ENCODE data around the gene PARM1.
A peak's percentile ranks its signal among the peaks of the same experiment; 100 is the strongest.

The PARM1 gene

GRCh38 chr4:74931376-74931775 is 1.5 kb upstream of the PARM1 start:
- TF ChIP-seq, protein P1, sequence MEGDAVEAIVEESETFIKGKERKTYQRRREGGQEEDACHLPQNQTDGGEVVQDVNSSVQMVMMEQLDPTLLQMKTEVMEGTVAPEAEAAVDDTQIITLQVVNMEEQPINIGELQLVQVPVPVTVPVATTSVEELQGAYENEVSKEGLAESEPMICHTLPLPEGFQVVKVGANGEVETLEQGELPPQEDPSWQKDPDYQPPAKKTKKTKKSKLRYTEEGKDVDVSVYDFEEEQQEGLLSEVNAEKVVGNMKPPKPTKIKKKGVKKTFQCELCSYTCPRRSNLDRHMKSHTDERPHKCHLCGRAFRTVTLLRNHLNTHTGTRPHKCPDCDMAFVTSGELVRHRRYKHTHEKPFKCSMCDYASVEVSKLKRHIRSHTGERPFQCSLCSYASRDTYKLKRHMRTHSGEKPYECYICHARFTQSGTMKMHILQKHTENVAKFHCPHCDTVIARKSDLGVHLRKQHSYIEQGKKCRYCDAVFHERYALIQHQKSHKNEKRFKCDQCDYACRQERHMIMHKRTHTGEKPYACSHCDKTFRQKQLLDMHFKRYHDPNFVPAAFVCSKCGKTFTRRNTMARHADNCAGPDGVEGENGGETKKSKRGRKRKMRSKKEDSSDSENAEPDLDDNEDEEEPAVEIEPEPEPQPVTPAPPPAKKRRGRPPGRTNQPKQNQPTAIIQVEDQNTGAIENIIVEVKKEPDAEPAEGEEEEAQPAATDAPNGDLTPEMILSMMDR (conservative IDR thresholded peaks at IDR 0.05; ENCODE audit: low read depth, low read length), result no peak
- H3K4me2 ChIP-seq, result no peak overlapping the region
- H3K36me3 ChIP-seq (ENCODE audit: insufficient read depth), result no peaks in the 10 kb centered on the region
- no peak overlapping the region for H2AFZ ChIP-seq (ENCODE audit: low read depth)
- H3K27ac ChIP-seq, result no peak overlapping the region
- H3K4me1 ChIP-seq (ENCODE audit: low read depth, poor library complexity, severe bottlenecking), result peaks cover 33% of the 10 kb centered on the region
- H3K9ac ChIP-seq, result no peak overlapping the region
- no peaks in the 10 kb centered on the region for H3K27me3 ChIP-seq (ENCODE audit: insufficient read depth, low read depth)
- no peaks in the 10 kb centered on the region; the same call in 1 of the 2 replicates for H3K79me2 ChIP-seq (ENCODE audit: insufficient read depth, low read depth)
- no peaks in the 10 kb centered on the region for H4K20me1 ChIP-seq (ENCODE audit: insufficient read depth)
- H3K4me3 ChIP-seq (IDR thresholded peaks at IDR 0.05; ENCODE audit: insufficient read depth, low read depth, low read length), result no peak overlapping the region

DNA sequence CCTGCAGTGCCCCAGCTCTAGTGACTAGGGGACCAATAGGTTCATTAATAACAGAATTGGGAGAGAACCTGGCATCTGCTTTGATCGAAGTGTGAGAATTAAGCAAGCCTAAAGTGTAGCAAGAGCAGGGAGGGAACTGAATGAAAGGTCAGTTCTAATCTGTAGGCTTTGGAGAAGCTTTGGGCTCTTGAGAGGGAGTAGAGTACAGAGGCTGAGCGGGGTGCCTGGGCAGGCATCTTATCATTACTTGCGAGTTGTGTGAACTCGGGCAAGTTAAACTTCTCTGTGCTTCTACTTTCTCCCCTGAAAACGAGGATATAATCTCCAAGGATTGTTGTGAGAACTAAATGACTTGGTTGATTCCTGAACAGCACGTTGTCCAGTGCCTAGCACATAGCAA is 906 bp upstream of the PARM1 start:
- Histone ChIP-seq H3K4me3 (IDR thresholded peaks at IDR 0.05; ENCODE audit: insufficient read depth, low read depth, low read length) (no peak overlapping the region), H2AFZ (ENCODE audit: low read depth) (no peak overlapping the region), H3K4me2 (0 out of 2 replicates have a peak overlapping the region, but pooled peaks have one; percentile 9), H3K9ac (no peak overlapping the region), H4K20me1 (ENCODE audit: insufficient read depth) (no peaks in the 10 kb centered on the region), H3K79me2 (ENCODE audit: insufficient read depth, low read depth) (no peaks in the 10 kb centered on the region; the same call in 1 of the 2 replicates), H3K27me3 (ENCODE audit: insufficient read depth, low read depth) (no peaks in the 10 kb centered on the region), H3K4me1 (ENCODE audit: low read depth, poor library complexity, severe bottlenecking) (peaks cover 33% of the 10 kb centered on the region), H3K36me3 (ENCODE audit: insufficient read depth) (no peaks in the 10 kb centered on the region), H3K27ac (no peak overlapping the region)
- TF ChIP-seq, protein P1 (conservative IDR thresholded peaks at IDR 0.05; ENCODE audit: low read depth, low read length), result no peak

DNA sequence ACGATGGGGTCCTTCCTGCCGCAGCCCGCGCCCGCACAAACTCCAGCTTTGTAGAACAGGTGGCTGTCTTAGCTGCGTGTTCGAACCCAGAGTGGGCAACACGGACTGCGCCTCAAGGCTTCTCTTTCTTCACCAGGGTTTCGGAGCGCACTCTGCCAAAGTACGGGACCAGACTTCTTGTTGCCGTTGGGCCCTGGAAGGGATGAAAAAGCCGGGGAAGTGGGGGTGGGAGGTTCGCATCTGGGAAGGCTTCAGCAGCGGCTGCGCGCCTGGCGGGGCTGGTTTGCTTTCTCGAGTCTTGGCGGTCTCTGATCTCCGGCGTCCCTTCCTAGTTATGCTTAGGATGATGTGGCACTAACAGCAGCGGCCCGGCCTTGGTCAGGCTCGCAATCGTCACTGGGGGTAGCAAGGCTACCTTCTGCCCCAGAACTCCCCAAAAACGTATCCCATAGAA is 673 bp downstream of the PARM1 start:
- Histone ChIP-seq H2AFZ (ENCODE audit: low read depth) (peak overlapping the region; percentile 99), H4K20me1 (ENCODE audit: insufficient read depth) (no peaks in the 10 kb centered on the region), H3K79me2 (ENCODE audit: insufficient read depth, low read depth) (peaks cover 5% of the 10 kb centered on the region; the same call in 1 of the 2 replicates), H3K27me3 (ENCODE audit: insufficient read depth, low read depth) (no peaks in the 10 kb centered on the region), H3K4me3 (IDR thresholded peaks at IDR 0.05; ENCODE audit: insufficient read depth, low read depth, low read length) (peak overlapping the region; percentile 86), H3K36me3 (ENCODE audit: insufficient read depth) (no peaks in the 10 kb centered on the region), H3K9ac (peak overlapping the region; percentile 84), H3K4me1 (ENCODE audit: low read depth, poor library complexity, severe bottlenecking) (peaks cover 33% of the 10 kb centered on the region), H3K4me2 (peak overlapping the region; percentile 74), H3K27ac (peak overlapping the region; percentile 78)
- TF ChIP-seq, protein P1 (conservative IDR thresholded peaks at IDR 0.05; ENCODE audit: low read depth, low read length), result no peak

DNA sequence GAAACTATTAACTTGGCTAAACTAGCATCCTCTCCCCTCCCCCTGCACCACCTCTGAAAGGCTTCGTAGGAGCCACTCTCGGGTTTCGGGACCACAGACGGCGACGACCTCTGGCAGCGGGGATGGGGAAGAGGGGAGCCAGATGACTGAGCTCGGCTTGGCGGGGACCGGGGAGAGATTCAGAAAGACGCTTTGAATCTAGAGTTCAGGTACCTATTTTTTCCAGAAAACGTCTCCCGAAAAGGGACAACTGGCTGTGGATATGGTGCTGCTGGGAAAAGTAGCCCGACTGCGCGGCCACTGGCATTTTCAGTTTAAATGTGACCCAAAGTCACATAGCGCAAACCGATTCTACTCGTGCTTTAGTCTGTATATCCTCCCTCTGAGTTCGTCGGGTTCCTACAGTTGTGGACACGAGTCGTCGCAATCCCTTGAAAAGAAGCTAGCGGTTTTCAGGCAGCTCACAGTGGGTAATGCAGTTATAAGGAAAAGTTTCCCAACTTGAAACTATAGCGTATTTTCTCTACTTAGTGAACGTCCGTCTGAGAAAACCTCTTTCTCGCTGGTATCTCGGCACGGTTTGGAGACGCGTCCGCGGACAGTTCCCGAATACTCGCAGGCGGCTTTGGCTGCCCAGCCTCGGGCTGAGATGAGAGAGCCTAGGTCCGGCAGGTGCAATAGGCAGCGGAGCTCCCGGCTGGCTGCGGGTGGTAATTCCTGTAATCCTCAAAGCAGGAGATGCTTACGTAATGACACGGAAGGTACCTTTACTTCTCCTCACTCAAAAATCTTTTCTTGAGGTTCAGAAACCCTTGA is 1.3 kb downstream of the PARM1 start:
- no peaks in the 10 kb centered on the region for H4K20me1 ChIP-seq (ENCODE audit: insufficient read depth)
- H3K27ac ChIP-seq, result peak overlapping the region; percentile 78; the same call in 1 of the 2 replicates
- peaks cover 5% of the 10 kb centered on the region; the same call in 1 of the 2 replicates for H3K79me2 ChIP-seq (ENCODE audit: insufficient read depth, low read depth)
- H3K9ac ChIP-seq, result peak overlapping the region; percentile 84
- H3K4me3 ChIP-seq (IDR thresholded peaks at IDR 0.05; ENCODE audit: insufficient read depth, low read depth, low read length), result peak overlapping the region; percentile 86
- no peaks in the 10 kb centered on the region for H3K27me3 ChIP-seq (ENCODE audit: insufficient read depth, low read depth)
- H3K36me3 ChIP-seq (ENCODE audit: insufficient read depth), result no peaks in the 10 kb centered on the region
- peaks cover 33% of the 10 kb centered on the region for H3K4me1 ChIP-seq (ENCODE audit: low read depth, poor library complexity, severe bottlenecking)
- H3K4me2 ChIP-seq, result peak overlapping the region; percentile 74
- peak overlapping the region; percentile 99 for H2AFZ ChIP-seq (ENCODE audit: low read depth)
- TF ChIP-seq, protein P1 (conservative IDR thresholded peaks at IDR 0.05; ENCODE audit: low read depth, low read length), result no peak

All from KMS-11 (cell line).